Neural progenitor cell (in vitro differentiated cells): Measurements from ENCODE around the gene BNIP3.

ENCODE experiments used
- EZH2 ChIP-seq: fragments of 200-600 bp; sonication (generic); IDR thresholded peaks from 2 replicates; pipeline ENCODE4 v1.6.1; 2017; ENCODE audit warnings: antibody characterized with exemption, mild to moderate bottlenecking, moderate library complexity
- EZH2phosphoT487 ChIP-seq: fragments of 200-600 bp; sonication (generic); IDR thresholded peaks from 2 replicates; pipeline ENCODE4 v1.6.1; 2017; ENCODE audit warnings: antibody characterized with exemption
- TF ChIP-seq, protein P1 (sequence below): fragments of 200-600 bp; sonication (generic); IDR thresholded peaks from 2 replicates; pipeline ENCODE4 v1.5.1; 2017; ENCODE audit warnings: antibody characterized with exemption, mild to moderate bottlenecking

DNA sequence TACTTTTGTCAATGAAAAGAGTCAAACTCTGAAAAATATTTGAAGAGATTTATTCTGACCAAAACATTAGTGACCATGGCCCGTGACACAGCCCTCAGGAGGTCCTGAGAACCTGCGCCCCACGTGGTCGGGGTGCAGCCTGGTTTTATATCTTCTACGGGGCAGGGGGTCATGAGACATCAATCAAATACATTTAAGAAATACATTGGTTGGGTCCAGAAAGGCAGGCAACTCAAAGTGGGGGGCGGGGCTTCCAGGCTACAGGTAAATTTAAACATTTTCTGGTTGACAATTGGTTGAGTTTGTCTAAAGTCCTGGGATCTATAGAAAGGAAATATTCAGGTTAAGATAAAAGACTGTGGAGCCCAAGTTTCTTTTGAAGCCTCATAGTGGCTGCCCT lies 34.8 kb upstream of the BNIP3 start:
- TF ChIP-seq, protein P1, sequence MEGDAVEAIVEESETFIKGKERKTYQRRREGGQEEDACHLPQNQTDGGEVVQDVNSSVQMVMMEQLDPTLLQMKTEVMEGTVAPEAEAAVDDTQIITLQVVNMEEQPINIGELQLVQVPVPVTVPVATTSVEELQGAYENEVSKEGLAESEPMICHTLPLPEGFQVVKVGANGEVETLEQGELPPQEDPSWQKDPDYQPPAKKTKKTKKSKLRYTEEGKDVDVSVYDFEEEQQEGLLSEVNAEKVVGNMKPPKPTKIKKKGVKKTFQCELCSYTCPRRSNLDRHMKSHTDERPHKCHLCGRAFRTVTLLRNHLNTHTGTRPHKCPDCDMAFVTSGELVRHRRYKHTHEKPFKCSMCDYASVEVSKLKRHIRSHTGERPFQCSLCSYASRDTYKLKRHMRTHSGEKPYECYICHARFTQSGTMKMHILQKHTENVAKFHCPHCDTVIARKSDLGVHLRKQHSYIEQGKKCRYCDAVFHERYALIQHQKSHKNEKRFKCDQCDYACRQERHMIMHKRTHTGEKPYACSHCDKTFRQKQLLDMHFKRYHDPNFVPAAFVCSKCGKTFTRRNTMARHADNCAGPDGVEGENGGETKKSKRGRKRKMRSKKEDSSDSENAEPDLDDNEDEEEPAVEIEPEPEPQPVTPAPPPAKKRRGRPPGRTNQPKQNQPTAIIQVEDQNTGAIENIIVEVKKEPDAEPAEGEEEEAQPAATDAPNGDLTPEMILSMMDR: no peak
- TF ChIP-seq EZH2 (no peak), EZH2phosphoT487 (no peak)
